ENCODE measurements around the gene ZNF365.

GRCh38 chr10:62446627-62447026 lies 72.5 kb downstream of the ZNF365 start:
- TF ChIP-seq EP300 (IDR thresholded peaks at IDR 0.05) (no peak), POLR2AphosphoS5 (IDR thresholded peaks at IDR 0.05) (no peak), CTCF (IDR thresholded peaks at IDR 0.05) (no peak), POLR2A (IDR thresholded peaks at IDR 0.05) (no peak)

All from gastroesophageal sphincter (tissue), 3 donors.